GM19467 (cell line): ENCODE data around the gene RPTOR.
A peak's percentile ranks its signal among the peaks of the same experiment; 100 is the strongest.

Source experiments
- ATAC-seq: cut with Tn5 transposase; IDR thresholded peaks from one replicate; pipeline ENCODE4 v1.9.1; 2021; ENCODE audit warnings: mild to moderate bottlenecking, moderate library complexity; ENCODE audit not compliant: unreplicated experiment

The RPTOR gene

DNA sequence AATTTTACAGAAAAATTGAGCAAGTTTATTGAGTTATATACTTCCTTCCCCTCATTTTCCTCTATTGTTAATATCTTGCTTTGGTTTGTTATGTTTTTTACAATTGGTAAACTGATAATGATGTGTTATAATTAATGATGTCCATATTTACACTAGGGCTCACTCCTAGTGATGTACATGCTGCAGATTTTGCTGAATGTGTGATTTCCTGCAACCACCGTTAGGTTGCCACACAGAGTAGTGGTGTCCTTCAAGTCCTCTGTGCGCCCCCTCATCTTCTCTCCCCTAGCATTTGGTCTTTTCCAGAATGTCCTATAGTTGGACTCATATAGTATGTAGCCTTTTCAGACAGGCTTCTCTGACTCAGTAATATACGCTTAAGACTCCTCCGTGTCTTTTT, 167.5 kb downstream of the RPTOR start:
- no peak for ATAC-seq

DNA sequence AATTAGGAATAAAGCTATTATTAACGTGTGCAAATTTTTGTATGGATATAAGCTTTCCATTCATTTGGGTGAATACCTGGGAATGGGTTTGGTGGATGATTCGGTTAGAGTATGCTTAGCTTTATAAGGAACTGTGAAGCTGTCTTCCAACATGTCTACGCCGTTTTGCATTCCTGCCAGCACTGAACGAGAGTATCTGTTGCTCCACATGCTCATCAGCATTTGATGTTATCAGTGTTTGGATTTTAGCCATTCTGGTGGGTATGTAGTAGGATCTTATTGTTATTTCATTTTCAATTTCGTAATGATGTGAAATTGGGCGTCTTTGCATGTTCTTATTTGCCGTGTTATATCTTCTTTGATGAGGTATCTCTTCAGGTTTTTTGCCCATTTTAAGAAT, 168.0 kb downstream of the RPTOR start:
- no peak for ATAC-seq

DNA sequence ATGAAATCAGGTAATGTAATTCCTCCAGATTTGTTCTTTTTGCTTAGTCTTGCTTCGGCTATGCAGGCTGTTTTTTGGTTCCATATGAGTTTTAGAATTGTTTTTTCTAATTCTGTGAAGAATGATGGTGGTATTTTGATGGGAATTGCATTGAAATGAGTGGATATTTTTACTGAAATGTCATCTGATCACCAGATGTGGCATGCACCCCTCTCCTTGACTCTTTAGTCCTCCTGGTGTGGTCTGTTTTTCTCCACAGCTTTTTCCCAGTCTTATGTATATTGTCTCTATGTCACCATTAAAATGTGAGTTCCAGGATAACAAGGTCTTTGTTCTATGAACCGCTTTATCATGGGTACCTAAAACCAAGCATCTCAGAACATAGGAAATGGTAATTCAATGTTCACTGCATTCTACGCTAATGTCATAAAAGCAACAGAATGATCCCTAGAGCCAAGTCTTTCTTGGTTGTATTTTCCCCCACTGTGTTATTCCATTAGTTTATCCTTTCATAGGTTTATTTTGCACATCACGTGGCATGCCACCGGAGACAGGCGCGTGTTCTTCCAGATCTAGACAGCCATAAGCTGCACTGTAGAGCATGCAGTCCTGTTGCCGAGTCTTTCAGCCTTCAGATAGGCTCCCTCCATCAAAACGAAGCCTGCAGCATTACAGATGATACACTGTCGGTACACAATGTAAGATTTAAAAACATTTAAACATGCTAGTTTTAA, 172.5 kb downstream of the RPTOR start:
- ATAC-seq: no peak

DNA sequence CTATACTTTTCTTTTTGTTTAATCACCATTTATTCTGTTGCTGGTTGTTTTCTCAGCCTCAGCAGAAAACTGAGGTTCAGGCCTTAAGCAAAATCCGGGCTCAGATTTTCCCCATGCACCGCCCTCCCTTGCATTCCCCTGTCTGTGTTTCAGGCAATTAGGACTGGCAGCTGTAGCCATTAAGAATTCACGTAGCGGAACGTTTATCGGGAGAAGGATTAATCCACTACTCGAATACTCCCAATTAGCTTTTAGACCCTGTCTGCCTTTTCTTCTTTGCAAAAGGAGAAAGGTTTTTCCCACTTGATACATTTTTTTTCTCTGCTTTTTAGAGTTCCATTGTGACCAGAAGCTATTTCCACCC, 173.1 kb downstream of the RPTOR start:
- ATAC-seq: no peak

DNA sequence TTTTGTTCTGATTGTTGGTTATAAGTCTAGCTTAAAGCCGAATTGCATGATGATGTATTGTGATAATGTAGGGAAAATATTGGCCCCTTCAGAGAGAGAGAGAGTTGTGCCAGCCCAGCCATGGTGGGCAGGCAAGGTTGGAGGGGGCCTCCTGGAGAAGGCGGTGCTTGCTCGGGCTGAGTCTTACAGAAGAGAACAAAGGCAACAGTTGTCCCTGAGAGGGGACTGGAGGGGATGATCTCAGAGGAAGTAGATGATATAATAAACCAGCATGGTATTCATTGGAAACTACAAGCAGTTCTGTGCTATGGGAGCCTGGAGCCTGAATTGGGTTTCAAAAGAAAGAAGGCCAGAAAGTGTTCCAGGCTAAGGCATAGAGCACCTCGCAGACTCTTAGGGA, 173.8 kb downstream of the RPTOR start:
- no peak for ATAC-seq

DNA sequence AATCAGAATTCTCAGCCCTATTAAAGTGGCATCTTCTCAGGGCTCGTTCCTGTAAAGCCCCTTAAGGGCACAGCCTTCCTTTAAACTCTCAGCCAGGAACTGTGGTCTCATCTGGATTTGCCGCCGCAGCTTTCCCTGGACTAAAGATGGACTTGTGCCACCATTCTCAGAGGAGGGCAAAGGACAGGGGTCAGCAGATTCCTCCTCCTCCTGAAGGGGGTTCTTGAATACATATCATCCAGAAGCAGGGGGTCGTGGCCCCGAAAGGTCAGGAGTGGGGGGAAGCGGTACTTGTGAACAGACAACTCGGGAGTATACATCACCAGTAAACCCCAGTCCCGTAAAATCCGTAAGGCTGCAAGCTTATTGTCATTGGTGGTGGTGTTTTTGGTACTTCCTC, 174.8 kb downstream of the RPTOR start:
- ATAC-seq: no peak

DNA sequence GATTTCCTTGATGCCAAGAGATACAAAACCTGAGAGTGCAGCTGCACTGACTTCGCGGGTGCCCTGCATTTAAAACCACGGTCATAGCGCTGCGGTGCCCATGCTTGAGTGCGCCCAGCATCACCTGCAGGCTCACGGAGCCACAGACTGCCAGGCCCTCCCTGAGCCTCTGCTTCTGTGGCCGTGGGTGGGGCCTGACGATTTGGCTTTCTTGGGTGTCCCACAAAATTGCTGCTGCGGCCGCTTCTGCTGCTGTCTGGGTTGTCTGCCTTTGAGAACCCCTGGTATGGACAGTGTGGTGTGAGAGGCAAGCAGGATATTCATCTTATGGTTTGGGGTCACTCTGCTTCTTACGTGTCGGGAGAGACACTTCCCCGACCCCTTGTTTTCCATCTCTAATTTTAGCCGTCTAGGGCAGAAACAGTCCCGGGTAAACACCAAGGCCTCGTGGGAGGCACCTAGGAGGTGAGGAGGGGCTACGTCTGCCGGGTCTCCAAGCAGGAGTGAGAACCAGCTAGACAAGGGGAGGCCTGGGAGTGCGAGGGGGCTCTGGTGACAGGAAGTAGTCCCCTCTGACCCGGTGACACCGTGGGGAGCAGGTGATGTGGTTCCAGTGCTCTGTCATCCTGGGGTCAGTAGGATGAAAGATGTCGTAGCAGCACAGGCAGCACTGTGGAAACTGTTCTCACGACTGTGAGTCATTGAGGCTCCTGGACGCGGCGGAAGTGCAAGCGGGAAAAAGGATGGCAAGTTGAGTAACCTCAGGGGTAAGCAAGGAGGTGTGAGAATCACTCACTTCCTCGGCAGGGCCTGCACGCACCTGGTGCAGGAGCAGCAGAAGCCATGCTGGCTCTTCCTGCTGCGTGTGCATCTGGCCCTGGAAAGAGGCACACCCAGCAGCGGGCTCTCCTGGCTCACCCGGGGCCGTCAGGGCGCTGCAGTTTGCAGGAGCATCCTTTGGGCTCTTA, 176.3 kb downstream of the RPTOR start:
- ATAC-seq: no peak

DNA sequence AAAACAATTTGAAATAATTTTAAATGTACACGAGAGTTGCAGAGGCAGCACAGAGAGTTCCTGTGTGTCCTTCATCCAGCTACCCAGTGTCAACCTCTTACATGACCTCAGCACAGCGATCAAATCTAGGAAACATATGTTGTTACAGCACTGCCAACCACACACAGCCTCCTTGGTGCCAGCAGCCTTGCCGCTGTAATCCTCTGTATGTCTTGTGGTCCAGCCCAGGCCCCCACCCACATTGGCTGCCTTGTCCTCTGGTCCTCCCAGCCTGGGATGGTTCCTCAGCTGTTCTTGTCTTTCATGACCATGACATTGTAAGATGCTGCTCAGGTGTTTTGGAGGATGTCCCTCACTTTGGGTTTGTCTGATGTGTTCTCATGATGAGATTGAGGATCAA, 178.0 kb downstream of the RPTOR start:
- no peak for ATAC-seq

DNA sequence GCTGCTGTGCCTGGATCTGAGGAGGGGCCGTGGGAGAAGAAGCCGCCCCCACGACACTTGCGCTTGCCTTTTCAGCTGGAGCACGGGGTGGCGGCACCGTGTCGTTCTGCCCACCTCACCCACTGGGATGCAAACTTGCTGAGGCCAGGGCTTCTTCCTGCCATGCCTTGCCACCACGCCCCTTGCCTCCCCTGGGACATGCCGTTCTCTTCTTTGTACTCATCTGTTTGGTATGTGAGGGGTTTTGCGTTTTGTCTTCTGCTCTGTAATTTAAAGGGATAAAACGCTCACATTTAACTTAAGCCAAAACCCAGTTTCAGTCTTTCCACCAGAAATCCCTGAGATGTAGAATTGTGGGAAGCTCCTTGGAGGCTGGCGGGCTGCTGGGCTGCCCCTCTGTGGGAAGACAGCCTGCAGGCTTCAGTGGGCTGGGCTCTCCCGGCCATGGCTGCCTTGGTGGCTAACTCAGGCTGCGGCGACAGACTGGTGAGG, 180.2 kb downstream of the RPTOR start:
- no peak for ATAC-seq

DNA sequence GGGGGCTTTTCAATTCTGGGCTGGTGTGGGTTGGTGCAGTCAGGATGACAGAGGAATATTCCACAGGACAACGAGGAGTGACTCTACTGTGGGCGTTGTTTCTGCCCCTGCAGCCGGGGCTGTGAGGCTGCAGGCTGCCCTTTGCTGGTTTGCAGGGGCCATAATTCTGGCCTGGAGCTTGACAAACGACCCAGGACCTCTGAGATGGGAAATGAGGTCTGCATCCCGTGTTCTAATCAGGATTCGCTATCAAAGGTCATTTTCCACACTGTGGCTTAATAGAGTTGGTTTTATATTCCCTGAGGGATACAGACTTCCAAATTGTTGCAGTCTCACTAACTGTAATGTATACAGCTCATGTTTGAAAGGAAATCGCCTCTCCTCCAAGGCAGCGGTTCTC, 180.9 kb downstream of the RPTOR start:
- ATAC-seq: no peak

DNA sequence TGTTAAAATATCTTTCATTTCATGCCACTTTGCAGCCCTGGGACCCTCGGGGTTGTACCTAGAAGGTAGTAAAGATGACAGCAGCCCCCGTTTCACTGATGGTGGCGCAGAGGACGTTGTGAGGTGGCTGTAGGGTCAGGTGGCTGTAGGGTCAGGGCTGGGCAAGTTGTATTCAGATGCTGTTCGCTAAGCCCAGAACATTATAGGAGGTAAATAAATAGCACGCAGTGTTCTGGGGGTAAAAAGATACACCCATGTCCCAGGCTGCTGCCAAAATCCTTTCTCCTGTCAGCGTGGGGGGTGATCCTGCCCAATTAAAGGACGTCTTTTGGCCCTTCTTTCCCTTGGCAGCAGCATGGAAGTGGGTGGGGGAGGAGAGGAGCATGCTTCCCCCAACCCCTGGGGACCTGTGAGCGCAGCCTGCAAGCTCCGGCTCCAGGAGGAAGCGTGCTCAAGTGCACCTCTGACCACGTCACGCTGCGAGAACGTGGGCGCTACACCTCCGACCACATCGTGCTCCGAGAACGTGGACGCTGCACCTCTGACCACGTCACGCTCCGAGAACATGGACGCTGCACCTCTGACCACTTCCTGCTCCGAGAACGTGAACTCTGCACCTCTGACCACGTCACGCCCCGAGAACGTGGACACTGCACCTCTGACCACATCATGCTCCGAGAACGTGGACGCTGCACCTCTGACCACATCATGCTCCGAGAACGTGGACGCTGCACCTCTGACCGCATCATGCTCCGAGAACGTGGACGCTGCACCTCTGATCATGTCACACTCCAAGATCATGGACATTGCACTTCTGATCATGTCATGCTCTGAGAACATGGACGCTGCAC, 182.1 kb downstream of the RPTOR start:
- ATAC-seq: no peak

DNA sequence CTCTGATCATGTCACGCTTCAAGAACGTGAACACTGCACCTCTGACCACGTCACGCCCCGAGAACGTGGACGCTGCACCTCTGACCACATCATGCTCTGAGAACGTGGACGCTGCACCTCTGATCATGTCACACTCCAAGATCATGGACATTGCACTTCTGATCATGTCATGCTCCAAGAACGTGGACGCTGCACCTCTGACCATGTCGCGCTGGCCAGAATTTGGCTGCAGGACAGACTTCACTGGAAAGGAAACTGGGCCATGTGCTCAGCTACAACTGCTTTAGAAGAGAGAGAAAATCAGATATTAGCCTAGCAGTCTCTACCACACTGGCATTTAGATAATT, 182.7 kb downstream of the RPTOR start:
- ATAC-seq: no peak

DNA sequence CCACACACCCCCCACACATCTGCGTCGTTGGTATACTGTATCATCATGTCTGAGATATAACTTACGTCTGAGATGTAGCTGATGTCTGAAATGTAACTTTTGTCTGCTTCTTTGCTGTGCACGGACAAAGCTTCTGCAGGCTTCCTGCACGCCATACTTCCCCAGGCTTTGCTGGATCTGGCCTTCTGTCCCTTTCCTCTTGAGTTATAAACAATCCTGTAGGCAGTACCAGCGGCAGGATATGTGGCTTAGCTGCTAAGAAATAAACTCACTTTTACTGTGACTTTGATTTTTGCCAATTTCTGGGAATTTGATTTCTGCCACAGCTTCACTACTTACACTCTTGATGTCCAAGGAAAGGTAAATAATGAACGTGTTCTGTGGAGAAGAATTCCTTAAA, 184.4 kb downstream of the RPTOR start:
- no peak for ATAC-seq

DNA sequence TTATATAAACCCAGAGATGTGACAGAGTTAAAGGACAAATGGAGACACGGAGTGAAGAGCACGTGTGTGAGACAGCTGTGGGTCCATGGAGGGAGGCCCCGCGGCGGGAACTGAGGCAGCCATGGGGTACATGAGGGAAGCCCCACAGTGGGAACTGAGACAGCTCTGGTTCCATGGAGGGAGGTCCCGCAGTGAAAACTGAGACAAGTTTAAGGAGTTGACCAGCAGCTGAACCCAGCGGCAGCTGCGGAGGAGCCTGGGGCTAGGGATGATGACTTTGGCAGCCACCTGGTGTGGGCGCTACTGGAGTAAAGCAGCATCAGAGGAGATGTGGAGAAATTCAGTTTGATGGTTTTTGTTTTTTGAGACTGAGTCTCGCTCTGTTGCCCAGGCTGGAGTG, 185.1 kb downstream of the RPTOR start:
- ATAC-seq: no peak

DNA sequence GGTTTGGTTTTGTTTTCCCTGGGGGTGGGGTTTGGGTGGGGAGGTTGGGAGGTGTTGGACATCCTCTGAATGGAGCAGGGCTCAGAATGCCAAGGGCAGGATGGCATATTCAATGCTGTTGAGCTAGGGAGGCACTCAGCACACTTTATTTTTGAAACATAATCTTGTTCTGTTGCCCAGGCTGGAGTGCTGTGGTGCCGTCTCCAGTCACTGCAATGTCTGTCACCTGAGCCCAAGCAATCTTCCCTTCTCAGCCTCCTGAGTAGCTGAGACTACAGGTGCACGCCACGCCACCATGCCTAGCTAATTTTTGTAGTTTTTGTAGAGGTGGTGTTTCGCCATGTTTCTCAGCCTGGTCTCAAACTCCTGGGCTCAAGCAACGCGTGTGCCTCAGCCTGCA, 186.1 kb downstream of the RPTOR start:
- ATAC-seq: no peak

DNA sequence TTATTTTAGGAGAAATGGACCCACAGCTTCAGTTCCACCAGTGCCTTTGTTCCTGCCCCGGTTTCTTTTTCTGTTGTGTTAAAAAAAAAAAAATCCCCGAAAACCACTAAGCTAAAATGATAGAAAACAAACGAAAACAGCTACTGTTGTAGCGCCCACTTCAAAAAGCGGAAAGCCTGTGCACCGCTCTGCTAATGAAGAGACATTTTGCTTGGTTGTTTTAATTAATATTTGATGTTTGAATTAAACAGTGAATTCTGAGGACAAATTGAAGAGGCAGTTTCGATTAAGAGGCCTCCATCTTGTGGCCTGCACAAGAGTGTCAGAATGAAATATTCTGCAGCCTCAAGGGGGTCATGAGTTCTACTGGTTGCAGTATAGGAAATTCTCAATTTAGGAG, 186.7 kb downstream of the RPTOR start:
- ATAC-seq: no peak

DNA sequence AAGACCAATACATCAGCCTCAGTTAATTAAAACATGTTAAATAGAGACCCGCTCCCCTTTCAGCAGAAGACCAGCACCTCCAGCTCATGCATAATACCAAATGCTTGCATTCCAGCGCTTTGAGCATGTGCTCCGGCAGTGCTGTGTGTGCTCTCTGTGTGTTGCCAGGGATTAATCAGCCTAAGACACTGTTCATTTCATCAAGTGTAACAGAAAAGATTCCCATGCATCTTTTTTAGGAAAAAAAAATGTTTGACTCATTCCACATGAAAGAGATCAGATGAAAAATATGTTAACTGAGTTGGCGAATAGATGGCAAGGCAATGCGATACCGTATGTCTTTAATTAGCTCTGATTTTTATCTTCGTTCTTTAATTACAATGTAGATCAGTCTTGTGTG, 187.6 kb downstream of the RPTOR start:
- ATAC-seq: no peak

DNA sequence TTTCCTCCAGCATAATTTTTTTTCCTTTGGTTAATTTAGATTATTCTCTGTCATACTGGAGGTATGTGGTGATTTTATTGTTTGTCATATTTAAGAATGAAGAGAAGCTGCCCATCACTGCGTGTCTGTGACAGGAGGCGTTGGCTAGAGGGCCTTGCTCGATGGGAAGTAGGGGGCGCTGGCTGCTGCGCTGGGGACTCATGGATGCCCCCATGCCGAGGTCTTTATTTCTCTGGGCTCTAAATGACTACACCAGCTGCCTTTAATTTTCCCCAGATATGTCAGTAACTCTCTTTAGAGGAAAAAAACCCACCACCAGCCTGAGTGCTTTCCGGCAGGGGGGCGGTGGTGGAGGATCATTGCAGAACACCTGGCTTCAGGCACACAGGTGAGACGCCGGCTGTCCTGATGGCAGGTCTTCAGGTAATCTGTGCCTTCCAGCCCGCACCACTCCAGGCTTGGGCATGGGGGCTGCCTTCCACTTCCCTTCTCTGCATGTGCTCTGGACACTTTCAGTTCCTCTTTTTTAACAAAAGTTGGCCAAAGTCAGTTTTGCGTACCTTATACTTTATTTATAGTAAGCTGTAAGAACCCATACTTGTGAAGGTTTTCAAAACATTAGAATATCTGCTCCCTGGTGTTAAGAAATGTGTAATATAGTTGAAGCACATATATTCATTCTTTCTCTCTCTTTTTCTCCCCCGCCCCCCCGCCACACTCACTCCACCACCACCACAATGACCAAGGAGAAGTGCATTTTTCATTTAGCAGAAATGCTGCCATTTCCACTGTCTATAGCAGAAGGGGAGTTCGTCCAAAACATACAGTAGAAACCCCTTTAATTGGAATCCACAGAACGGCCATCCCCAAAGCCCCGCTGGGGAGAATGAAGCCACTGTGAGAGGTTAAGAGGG, 192.7 kb downstream of the RPTOR start:
- peak; percentile 56 for ATAC-seq

DNA sequence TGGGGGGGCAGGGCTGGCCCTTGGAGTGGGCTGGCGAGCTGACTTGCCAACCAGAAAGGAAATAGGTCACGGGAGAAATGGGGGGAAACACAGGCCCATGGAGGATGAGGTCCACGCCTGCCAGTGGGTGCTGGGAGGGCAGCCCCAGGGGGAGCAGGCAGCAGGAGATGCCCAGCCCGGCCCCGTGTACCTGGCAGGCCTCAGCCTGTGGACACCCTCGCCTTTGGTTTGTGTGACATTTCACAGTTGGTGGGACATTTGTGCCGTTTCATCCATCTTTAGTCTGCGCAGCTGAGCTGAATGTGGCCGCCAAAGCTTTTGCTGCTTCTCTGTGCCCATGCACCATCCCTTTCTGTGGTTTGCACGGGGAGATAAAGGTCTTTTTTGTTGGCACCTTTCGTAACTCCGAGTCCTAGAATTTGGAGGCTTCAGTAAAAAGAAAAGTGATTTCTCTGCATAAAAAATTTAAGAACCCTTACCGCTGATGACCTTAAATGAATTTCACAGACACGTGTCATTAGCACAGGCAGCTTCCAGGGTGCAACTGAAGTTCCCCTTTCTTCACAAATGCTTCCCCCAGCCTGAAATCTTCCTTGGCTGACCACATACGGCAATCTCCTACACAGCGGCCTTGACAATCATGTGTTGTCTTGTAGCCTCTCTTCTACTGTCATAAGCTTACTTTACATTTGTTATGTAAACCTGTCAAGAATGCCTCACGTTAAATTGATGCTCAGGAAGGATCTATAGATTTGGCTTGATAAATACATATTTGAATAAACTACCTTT, 193.6 kb downstream of the RPTOR start:
- no peak for ATAC-seq
